Hepatocyte (in vitro differentiated cells): ENCODE results near the gene SLC9A3.

Source experiments
- EZH2 ChIP-seq: fragments of 200-600 bp; sonication (generic); IDR thresholded peaks from 2 replicates; pipeline ENCODE4 v1.6.1; 2016; ENCODE audit warnings: antibody characterized with exemption, mild to moderate bottlenecking, borderline replicate concordance
- EZH2phosphoT487 ChIP-seq: fragments of 200-600 bp; sonication (generic); IDR thresholded peaks from one replicate; pipeline ENCODE4 v1.6.1; 2018; ENCODE audit warnings: antibody characterized with exemption, mild to moderate bottlenecking, low read depth, moderate library complexity; ENCODE audit not compliant: unreplicated experiment, severe bottlenecking

DNA sequence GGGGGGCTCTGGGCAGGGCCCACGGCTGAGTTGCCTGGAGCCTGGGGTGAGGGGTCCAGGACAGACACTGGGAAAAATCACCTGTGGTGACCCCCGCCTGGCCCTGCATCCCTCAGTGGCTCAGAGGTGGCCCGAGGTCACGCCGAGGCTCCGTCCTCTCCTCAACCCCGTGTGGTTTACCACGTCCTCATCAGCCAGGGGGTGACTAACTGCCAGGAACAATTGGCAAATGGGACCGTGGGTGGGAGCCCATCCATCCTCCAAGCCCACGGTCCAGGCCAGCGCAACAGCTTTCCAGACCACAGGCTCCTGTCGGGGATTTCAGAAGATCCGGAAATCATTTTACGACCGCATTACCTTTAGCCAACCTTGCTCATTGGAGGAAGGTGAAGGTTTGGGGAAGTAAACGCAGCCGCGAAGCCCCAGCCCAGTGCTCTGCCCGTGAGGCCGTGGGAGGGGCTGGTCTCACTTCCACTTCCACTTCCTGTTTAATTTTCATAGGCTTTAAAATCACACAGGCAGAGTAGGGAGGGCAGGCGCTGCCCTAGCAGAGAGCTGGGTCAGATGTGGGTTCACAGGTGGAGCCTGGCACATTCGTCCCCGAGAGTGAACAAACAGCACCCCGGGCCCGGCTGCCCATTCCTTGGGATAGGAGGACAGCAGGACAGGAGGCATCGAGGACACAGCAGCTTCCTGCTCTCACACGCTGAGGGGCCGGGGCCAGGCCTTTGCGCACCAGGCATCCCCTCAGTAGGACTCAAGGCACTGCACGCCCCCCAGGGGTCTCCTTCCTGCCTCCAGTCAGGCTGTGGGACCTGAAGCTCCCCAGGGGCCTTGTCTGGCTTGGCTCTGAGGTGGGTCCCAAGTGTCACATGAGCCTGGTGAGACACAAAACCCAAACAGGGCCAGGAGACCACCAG is 19.8 kb upstream of the SLC9A3 start:
- TF ChIP-seq EZH2 (no peak), EZH2phosphoT487 (no peak)
